ENCODE results near the gene PURA.

The PURA gene

DNA sequence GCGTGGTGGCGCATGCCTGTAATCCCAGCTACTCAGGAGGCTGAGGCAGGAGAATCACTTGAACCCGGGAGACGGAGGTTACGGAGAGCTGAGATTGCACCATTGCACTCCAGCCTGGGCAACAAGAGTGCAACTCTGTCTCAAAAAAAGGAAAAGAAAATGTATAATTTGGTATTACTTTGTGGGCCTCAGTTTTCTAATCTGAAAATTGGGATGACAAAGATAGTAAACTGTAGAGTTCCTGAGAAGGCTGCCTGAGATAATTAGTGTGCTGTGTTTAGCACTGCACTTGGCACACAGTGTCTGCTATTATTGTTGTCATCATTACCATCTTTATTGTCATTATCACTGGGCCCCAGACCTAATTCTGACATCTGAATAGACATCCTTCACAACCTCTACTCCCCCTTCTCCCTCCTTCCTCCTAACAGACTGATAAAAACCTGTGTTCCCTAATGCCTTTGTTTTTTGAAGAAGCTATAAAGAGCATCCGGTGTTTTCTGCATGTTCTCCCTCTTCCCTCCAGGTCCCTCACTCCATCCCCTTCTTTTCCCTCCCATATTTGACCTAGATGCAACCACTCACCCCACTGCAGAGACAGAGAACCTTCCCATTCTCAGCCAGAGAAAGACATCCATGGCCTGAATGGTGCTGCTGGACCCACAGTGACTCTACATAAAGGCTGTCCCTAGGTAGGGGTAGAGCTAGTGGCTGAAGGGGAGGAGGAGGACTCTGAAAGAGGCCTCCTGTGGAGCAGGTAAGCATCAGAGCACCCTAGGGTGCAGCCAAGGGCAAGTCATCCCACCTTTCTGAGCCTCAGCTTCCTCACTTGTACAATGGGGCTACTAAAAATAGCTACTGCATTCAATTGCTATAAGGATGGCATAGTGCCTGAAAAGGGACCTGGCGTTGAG lies 45.4 kb downstream of the PURA start:
- DNase-seq (ENCODE audit: low read depth in 2 of 2): no peak

- no peak for DNase-seq (ENCODE audit: low read depth in 2 of 2)
These were observed 48.4 kb downstream of the PURA start for GRCh38 chr5:140162275-140162674.

GRCh38 chr5:140162781-140163180 lies 48.9 kb downstream of the PURA start:
- DNase-seq (ENCODE audit: low read depth in 2 of 2): no peak

- DNase-seq (ENCODE audit: low read depth in 2 of 2): no peak
These were observed 51.4 kb downstream of the PURA start for GRCh38 chr5:140165101-140165922.

DNA sequence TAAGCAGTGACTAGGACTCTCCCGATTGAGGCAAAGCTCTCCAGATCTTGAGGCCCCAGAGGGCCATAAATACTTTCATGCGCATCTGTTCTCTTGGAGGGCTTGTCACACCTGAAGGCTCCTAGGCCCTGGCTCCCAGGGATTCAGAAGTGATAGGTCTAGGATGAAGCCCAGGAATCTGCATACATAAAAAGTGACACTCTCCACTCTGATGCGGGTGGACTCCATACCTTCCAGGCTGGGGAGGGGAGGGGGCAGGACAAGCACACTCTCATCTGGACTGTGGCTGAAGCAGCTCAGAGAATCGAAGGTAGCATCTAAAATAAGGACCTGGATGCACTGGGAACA lies 52.0 kb downstream of the PURA start:
- no peak for DNase-seq (ENCODE audit: low read depth in 2 of 2)

- DNase-seq (ENCODE audit: low read depth in 2 of 2): no peak
These were observed 53.0 kb downstream of the PURA start for GRCh38 chr5:140166911-140167310.

DNA sequence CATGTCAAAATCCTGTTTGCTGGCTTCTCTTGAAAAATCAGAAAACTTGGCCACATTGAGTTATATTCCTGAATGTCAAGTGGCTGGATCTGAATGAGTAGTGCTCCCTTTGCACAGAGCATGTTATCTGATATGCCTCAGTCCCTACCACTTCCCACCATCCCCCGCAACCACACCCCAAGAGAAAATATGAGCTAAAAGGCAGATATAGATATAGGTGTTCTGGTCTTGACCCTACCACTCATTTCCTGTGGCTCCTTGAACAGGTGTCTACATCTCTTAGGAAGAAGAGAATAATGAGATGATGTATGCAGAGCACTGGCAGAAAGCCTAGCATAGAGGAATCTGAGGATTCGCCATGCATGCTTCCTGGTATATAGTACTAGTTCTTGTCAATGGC lies 54.5 kb downstream of the PURA start:
- DNase-seq (ENCODE audit: low read depth in 2 of 2): no peak

DNA sequence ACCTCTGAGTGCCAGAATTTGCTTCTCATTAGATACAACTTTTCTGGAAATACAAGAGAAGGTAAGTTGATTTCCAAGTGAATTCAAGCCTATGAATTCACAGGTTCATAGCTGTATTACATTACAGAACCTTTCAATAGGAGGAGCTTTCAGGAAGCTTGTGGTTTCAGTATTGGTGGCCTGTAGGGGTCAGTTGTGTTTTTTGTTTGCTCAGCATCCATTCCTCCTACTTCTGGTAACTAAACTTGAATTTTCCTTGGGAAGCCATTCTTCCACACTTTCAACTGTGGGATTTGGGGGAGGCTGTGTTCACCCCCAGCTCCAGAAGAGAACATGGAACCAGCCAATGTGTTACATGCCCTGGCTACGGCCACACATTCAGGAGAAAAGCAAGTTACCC lies 55.5 kb downstream of the PURA start:
- no peak for DNase-seq (ENCODE audit: low read depth in 2 of 2)

GRCh38 chr5:140172483-140172882 lies 58.6 kb downstream of the PURA start:
- DNase-seq (ENCODE audit: low read depth in 2 of 2): no peak

- DNase-seq (ENCODE audit: low read depth in 2 of 2): no peak
These were observed 60.1 kb downstream of the PURA start for GRCh38 chr5:140174014-140174413.

- peak; percentile 86 to 88 for DNase-seq (ENCODE audit: low read depth in 2 of 2)
These were observed 60.8 kb downstream of the PURA start, which contains the start of gene CYSTM1 for GRCh38 chr5:140174465-140175366. CYSTM1 (plus strand) TSS chr5:140175188; CDS start chr5:140194466, 19,278 bp downstream.

All from stimulated activated CD4-positive, alpha-beta T cell treated with anti-CD3 and anti-CD28 coated beads, Interleukin-1b, Interleukin-23, amount 100 ng/mL, for 1 hour (primary cell).